NCI-H82 treated with DMSO at 0.1 percent for 48 hours (cell line): Measurements from ENCODE around the gene CENPA.
"Not testable (repeated sequence)": the region's sequence is repeated elsewhere in the genome, so short reads cannot be mapped to it uniquely, and the experiment has no call there.

Experiments
- DNase-seq: peaks from one replicate; lab custom pipeline; 2025; ENCODE audit not compliant: unreplicated experiment; lab: John Stamatoyannopoulos, UW

CENPA gene

DNA sequence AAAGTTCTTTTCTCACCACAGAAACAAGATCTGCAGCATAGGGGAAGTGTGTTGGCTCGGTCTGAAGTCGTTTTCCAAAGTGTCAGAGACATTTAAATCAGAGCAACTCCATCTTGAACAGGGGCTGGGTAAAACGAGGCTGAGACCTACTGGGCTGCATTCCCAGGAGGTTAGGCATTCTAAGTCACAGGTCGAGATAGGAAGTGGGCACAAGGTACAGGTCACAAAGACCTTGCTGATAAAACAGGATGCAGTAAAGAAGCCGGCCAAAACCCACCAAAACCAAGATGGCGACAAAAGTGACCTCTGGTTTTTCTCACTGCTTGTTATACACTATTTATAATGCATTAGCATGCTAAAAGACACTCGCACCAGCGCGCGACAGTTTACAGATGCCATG lies 24.9 kb upstream of the CENPA start:
- not testable (repeated sequence) for DNase-seq

DNA sequence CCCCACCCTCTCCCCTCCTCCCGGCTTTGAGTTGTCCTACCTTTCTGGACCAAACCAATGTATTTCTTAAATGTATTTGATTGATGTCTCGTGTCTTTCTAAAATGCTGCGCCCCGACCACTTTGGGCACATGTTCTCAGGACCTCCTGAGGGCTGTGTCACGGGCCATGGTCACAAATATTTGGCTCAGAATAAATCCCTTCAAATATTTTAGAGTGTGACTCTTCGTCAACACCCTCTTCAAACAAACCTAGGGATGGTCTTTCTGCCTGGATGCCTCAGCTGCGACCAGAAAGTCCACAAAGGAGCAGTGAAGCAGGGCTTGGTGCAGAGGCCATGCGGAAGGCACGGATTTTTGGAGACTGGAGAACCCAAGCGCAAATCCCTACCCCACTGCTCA lies 22.8 kb upstream of the CENPA start:
- no peak for DNase-seq

DNA sequence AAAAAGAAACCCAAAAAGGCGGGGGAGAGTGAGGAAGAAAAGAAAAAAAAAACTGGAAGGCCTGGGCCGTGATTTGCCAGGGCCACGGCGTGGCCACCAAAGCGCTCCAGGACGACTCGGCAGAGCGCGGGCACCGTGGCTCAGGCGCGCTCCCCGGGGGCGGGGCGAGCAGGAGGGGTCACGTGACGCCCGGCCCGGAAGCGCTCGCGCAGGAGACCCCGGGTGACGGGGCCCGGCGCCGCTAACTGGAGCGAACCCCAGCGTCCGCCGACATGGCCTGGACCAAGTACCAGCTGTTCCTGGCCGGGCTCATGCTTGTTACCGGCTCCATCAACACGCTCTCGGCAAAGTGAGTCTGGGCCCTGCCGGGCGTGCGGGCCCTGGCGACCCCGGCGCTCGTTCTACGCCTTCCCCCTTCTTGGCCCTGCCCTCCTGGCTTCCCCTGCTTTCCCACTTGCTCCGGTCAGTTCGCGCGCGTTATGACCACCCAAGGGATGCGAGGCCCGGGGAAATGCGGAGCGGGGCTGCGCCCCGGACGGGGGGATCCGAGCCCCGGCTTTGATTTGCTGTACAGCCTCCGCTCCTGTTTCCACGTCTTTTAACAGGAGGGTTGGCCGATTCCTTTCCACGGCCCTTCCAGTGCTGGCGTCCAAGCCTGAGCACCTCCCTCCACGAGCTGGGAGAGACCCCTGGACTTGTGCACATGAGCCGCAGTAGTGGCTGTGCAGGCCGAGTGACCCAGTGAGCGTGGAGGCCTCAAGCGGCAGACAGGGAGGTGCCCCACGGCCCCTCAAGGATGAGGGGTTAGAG lies 21.6 kb upstream of the CENPA start, which contains the start of gene SLC35F6:
Gene SLC35F6 (plus strand): TSS at position 207 of the 810 bp plus-strand sequence. CDS start 66 bp downstream, at position 273.
- DNase-seq, result no peak

DNA sequence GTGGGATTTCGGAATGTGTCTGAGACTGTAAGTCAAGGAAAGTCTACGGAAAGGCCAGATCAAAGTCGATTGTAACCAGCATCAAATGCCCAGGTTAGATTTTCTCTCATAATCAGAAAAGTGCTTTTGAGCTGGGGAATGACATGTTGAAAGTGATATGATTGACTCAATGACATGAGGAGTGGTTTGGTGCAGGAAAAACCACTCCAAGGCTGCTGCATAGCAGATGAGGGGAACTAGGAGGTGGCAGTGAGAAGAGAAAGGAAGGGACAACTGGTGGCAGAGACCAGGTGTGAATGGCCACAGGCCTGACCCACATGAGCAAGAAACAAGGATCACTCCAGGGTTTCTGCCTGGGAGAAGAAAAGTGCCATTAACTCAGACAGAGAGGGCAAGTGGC lies 20.9 kb upstream of the CENPA start:
- DNase-seq, result no peak

DNA sequence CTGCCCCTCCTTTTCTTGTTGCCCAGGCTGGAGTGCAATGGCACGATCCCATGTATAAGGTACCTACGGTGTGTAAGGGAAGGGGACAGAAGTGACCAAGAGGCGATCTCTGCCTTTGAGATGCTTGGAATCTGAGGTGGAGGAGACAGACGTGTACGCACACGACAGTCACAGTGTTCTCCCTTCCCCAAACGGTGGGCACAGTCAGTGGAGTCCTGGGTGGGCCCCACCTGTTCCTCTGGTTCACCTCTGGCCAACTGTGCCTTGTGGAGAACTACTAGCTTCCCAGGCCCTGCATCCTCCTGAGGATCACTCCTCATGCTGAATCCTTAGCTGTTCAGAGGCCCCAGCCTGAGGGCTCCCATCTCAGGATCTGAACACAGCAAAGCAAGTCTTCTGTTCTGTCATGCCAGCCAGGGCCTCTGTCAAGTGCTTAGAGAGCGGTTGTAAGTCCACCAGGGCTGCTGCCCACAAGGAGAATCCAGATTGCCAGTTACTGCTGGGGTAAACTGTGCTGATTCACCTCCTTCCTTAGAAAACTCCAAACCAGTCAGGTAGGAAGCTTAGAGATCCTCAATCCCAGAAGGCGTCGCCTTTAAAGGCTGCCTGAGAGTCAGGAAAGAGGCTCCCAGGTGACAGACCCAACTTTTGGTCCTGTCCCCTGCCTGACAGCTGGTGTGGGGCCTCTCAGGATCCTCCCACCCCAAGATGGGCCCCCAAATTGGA lies 20.2 kb upstream of the CENPA start:
- no peak for DNase-seq

DNA sequence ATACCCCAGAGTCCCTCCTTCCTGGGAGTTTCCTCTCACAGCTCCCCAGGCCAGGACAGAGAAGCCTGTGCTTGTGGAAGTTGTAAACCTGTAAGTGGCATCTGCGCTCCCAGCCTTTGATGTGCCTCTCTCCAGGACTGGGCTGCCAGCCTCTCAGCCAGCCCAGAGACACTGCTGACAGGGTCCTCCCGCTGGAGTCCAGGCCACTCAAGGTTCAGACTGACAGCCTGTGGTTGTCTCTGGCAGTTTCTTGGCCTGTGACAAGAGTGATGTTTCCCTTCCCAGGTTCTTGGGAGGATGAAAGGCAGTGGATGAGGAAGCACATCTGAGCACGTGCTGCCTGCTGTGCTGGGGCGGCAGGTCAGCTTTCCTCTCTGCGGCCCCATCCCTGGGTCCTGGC lies 18.7 kb upstream of the CENPA start:
- no peak for DNase-seq

DNA sequence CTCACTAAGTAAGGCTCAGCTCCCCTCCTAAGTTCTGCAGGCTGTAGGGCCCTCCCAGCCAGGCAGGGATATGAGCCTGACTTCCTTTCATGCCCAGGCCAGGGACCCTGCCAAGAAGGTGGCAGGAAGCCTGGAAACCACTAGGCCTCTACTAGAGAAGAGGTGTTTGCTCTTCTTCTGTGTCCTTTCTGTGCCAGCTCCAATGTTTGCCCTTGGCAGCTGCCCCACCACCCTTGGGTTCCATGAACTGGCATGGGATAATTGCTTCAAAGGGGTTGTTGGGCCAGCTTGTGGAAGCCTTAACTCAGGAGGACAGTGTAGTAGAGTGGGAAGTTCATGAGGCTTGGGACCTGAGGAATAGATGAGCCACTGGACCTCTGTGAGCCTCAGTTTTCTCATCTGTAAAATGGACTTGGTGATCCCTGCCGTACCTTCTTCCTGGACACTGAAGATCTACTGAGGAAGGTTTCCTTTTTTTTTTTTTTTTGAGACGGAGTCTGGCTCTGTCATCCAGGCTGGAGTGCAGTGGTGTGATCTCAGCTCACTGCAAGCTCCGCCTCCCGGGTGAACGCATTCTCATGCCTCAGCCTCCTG lies 17.9 kb upstream of the CENPA start:
- no peak for DNase-seq

DNA sequence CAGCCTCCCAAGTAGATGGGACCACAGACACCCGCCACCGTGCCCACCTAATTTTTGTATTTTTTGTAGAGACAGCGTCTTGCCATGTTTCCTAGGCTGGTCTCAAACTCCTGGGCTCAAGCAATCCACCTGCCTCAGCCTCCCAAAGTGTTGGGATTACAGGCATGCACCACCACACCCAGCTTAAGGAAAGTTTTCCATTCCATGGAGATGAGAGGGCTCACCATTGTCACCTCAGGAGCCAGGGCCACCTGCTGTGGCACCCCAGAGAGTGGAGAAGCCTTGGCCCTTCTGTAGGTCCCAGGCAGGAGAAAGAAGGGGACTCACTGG lies 17.1 kb upstream of the CENPA start:
- DNase-seq, result no peak

DNA sequence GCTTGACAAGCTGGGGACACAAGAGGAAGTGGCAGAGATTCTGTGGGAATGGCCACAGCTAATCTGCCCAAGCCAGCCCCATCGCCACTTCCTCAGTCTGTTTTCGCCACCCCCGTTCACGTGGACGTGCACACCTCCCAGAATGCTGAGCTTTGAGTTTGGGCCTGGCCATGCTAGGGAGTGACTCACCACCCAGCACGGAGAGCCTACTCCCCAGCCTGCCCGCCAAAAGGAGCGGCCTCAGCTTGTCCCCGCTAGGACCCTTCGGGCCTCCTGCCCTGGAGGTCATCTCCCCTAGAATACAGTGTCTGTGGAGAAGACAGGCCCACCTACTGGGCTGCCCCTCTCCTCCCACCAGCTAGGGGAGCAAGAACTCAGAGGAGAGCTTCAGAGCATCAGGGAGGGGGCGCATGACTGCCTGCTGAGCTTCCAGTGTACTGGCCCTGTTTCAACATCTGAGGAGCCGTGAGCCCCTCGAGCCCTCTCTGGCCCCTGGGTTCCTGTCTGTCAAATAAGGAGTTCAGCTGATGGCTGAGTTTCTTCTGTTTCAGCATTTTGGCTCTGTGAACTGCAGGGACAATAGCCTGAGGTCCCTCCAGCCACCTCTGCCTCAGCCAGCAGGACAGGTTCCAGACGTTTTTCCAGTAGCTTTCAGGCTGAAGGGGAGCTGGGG lies 16.6 kb upstream of the CENPA start:
- no peak for DNase-seq

DNA sequence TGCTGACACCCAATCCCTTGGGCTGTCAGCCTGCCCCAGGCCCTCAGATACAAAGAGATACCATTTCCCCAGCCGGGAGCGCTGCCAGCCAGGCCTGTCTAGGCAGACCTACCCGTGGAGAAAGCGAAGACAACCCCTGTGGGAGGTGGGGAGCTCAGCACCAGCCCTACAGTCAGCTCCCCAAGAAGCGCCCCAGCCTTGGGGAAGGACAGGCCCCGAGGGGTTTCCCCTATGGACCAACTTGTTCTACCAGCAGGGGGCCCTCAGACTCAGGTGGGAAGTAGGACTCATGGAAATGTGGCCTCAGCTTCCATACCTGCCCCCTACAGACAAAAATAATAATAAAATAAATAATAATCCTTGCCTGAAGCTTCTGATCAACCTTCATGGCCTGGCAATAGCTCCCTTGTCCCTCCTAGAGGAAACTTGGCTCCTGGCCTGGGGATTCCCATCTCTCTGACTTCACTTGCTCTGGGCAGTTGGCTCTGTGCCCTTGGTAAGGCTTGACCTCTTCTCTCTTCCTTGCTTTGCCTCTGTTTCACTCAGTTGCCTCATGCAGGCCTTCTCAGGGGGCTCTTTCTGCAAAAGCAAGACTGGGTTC lies 14.8 kb upstream of the CENPA start:
- DNase-seq, result no peak

DNA sequence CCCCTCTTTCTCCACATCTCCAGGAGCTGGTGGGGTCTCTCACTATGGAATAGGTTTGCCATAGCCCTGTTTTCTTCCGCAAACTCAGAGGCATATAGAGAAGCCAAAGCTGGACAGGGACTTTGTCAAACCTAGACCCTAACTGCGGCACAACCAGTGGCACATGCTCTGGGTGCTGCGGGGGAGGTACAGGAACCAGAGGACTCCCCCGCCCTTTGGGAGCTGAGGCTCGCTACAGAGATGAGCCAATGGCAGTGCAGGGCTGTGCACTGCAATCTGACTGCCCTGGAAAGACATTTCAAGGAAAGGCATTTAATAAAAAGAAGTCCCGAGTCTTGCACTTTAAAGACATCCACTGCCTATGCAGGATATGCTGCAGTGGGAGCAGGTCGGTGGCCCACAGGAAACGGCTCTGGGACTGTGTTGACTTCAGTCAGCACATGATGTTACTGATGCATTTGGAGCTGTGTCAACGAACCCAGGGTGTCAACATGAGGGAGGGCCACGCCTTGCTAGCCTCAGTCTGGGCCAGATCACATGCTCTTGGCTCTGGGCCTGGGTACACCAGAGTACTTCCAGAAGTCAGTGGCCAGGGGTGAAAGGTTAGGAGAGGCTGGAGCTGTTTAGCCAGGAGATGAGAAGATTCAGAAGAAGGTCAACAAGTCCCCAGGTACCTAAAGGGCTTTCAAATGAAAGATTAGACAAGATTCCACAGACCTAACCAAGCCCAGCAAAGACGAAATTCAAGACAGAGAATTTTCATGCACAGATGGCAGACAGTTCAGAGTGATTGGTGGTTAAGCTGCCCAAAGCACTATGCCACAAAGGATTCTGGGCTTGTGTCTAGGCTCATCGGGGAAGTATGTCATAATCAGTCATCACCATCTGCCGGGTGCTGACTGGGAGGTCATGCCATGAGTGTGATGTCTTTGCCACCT lies 13.5 kb upstream of the CENPA start:
- DNase-seq, result peak; percentile 89

DNA sequence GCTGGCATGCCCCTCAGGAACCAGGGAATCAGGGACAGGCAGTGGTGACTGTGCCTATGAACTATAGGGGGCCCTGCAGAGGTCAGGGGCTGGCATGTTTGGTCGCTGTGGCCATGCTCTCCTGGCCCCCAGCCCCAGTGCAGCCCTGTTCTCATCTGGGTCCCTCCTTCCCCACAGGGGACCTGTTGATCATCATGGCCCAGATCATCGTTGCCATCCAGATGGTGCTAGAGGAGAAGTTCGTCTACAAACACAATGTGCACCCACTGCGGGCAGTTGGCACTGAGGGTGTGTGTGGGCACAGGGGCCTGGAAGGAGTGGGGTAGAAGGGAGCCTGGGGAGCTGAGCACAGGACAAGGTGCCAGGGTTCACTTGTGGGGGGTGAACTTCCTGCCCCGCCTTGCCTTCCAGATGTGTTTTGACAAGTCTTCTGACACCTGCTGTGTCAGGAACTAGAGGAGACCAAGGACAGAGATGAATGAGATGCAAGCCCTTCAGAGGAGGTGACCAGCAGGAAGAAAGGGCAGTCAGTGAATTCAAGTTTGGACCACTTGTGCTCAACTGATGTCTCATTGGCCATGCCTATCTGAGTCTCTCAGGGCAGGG lies 9.6 kb upstream of the CENPA start:
- DNase-seq, result no peak

DNA sequence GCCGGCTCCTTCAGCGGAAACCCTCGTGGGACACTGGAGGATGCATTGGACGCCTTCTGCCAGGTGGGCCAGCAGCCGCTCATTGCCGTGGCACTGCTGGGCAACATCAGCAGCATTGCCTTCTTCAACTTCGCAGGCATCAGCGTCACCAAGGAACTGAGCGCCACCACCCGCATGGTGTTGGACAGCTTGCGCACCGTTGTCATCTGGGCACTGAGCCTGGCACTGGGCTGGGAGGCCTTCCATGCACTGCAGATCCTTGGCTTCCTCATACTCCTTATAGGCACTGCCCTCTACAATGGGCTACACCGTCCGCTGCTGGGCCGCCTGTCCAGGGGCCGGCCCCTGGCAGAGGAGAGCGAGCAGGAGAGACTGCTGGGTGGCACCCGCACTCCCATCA lies 7.8 kb upstream of the CENPA start:
- no peak for DNase-seq

DNA sequence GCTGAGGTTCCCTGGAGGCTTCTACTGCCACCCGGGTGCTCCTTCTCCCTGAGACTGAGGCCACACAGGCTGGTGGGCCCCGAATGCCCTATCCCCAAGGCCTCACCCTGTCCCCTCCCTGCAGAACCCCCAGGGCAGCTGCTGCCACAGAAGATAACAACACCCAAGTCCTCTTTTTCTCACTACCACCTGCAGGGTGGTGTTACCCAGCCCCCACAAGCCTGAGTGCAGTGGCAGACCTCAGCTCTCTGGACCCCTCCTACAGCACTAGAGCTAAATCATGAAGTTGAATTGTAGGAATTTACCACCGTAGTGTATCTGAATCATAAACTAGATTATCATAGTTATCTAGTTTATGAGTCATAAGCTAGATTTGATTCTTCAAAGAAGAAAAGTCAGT lies 7.3 kb upstream of the CENPA start:
- no peak for DNase-seq

DNA sequence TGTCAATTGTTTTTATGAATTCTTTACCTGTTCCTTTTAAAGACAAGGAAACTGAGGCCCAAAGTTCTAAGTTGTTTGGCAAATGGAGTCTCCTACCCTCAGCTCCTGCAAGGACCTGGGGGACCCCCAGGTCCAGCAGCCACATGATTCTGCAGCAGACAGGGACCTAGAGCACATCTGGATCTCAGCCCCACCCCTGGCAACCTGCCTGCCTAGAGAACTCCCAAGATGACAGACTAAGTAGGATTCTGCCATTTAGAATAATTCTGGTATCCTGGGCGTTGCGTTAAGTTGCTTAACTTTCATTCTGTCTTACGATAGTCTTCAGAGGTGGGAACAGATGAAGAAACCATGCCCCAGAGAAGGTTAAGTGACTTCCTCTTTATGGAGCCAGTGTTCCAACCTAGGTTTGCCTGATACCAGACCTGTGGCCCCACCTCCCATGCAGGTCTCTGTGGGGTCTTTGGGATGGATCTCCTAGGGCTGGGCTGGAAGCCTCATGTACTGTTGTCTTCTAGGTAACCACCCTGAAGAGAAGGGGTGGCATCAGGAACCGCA lies 5.6 kb upstream of the CENPA start:
- DNase-seq, result no peak

DNA sequence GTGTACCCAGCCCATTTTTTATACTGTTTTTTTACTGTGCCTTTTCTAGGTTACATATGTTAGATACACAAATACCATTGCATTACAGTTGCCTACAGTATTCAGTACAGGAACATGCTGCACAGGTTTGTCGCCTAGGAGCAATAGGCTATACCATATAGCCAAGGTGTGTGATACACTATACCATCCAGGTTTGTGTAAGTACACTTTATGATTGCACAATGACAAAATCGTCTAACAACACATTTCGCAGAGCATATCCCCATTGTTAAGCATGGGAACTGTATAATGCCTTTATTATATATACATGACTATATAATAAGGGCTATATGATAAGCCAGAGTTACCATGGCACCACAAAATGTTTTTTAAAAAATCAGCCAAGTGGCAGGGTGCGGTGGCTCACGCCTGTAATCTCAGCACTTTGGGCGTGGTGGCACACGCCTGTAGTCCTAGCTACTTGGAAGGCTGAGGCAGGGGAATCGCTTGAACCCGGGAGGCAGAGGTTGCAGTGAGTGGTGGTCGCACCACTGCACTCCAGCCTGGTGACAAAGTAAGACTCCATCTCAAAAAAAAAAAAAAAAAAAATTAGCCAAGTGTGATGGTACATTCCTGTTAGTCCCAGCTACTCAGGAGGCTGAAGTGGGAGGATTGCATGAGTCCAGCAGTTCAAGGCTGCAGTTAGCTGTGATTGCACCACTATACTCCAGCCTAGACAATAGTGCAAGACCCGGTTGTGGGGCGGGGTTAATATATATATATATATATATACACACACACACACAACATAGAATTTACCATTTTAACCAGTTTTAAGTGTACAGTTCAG lies 2.8 kb upstream of the CENPA start:
- DNase-seq, result no peak

DNA sequence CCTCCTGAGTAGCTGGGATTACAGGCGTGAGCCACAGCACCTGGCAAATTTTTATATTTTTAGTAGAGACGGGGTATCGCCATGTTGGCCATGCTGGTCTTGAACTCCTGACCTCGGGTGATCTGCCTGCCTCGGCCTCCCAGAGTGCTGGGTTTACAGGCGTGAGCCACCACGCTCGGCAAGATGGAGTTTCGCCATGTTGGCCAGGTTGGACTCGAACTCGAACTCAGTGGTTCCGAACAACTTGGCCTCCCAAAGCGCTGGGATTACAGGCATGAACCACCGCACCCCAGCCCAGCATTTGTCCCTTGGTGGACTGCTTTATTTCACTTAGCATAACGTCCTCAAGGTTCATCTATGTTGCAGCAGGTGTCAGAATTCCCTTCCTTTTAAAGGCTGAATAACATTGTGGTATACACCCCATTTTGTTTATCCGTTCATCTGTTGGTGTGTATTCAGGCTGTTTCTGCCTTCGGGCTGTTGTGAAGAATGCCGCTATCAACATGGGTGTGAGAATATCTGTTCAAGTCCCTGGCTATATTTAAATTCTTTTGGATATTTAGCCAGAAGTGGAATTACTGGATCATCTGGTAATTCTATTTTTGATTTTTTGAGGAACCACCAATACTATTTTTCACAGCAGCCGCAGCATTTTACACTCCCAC lies 1.2 kb upstream of the CENPA start:
- DNase-seq, result no peak
